WTC11 (cell line): ENCODE results near the gene ARHGEF18. TPM values are rescaled to one million over a fixed set of nuclear protein-coding genes. Genes with fewer than 3 reads are reported as not detected.

ENCODE experiments used
- ATAC-seq: fragments of 200-7000 bp; cut with Tn5 transposase; 2 replicates; pipeline ENCODE4 v1.10.0; 2021; ENCODE audit warnings: mild to moderate bottlenecking, moderate library complexity
- CTCF ChIA-PET: fragments of 300-600 bp; sonication (Branson Sonifier 250); formaldehyde crosslinking; loops from one replicate; lab custom pipeline; 2021; ENCODE audit warnings: antibody characterized with exemption; lab: Charles Lee
- POLR2A ChIA-PET: fragments of 350-600 bp; sonication (Branson Sonifier 250); formaldehyde crosslinking; loops from one replicate; lab custom pipeline; 2021; ENCODE audit warnings: antibody characterized with exemption; lab: Charles Lee
- DNase-seq: peaks from one replicate; pipeline ENCODE4 v3.0.0; 2021; ENCODE audit warnings: low spot score
- H3K27ac Mint-ChIP-seq: 2 replicates; pipeline ENCODE4 v1.8.0; 2021; ENCODE audit warnings: mixed read lengths
- H3K27me3 Mint-ChIP-seq: 2 replicates; pipeline ENCODE4 v1.8.0; 2021; ENCODE audit warnings: low read depth, mild to moderate bottlenecking, moderate library complexity, mixed read lengths
- H3K36me3 Mint-ChIP-seq: 2 replicates; pipeline ENCODE4 v1.8.0; 2021; ENCODE audit warnings: mixed read lengths
- H3K4me1 Mint-ChIP-seq: 2 replicates; pipeline ENCODE4 v1.8.0; 2022; ENCODE audit warnings: mixed read lengths
- H3K4me3 Mint-ChIP-seq: 2 replicates; pipeline ENCODE4 v1.8.0; 2021; ENCODE audit warnings: mild to moderate bottlenecking, moderate library complexity, mixed read lengths
- H3K9me3 Mint-ChIP-seq: 2 replicates; pipeline ENCODE4 v1.8.0; 2021; ENCODE audit warnings: mixed read lengths
- AFF4 ChIP-seq: sonication (generic); formaldehyde crosslinking; IDR thresholded peaks from 2 replicates; pipeline ENCODE4 v1.8.1; 2023; ENCODE audit warnings: mild to moderate bottlenecking, missing genetic modification reagents, borderline replicate concordance
- CBFB ChIP-seq: sonication (generic); formaldehyde crosslinking; IDR thresholded peaks from 2 replicates; pipeline ENCODE4 v1.8.1; 2022; ENCODE audit warnings: mild to moderate bottlenecking, low read depth, missing genetic modification reagents
- FOXP1 ChIP-seq: sonication (generic); formaldehyde crosslinking; IDR thresholded peaks from 2 replicates; pipeline ENCODE4 v1.8.0; 2022; ENCODE audit warnings: missing genetic modification reagents, mild to moderate bottlenecking, moderate library complexity, borderline replicate concordance
- FOXP4 ChIP-seq: sonication (generic); formaldehyde crosslinking; IDR thresholded peaks from 2 replicates; pipeline ENCODE4 v1.8.0; 2022; ENCODE audit warnings: mild to moderate bottlenecking, missing genetic modification reagents
- MLX ChIP-seq: sonication (generic); formaldehyde crosslinking; IDR thresholded peaks from 2 replicates; pipeline ENCODE4 v1.8.1; 2023; ENCODE audit warnings: mild to moderate bottlenecking, missing genetic modification reagents, moderate library complexity
- NFYB ChIP-seq: sonication (generic); formaldehyde crosslinking; conservative IDR thresholded peaks from 2 replicates; pipeline ENCODE4 v1.8.0; 2022; ENCODE audit warnings: low read depth, missing genetic modification reagents
- NR3C1 ChIP-seq: sonication (generic); formaldehyde crosslinking; conservative IDR thresholded peaks from 2 replicates; pipeline ENCODE4 v1.8.1; 2023; ENCODE audit warnings: low read depth, mild to moderate bottlenecking, missing genetic modification reagents
- TEAD1 ChIP-seq: sonication (generic); formaldehyde crosslinking; IDR thresholded peaks from 2 replicates; pipeline ENCODE4 v1.8.0; 2022; ENCODE audit warnings: mild to moderate bottlenecking, missing genetic modification reagents
- TEAD4 ChIP-seq: sonication (generic); formaldehyde crosslinking; IDR thresholded peaks from 2 replicates; pipeline ENCODE4 v1.8.0; 2022; ENCODE audit warnings: mild to moderate bottlenecking, missing genetic modification reagents
- TP53 ChIP-seq: sonication (generic); formaldehyde crosslinking; IDR thresholded peaks from 2 replicates; pipeline ENCODE4 v1.8.1; 2023; ENCODE audit warnings: mild to moderate bottlenecking, missing genetic modification reagents
- USF2 ChIP-seq: sonication (generic); formaldehyde crosslinking; IDR thresholded peaks from 2 replicates; pipeline ENCODE4 v1.8.1; 2023; ENCODE audit warnings: mild to moderate bottlenecking, missing genetic modification reagents, moderate library complexity
- ZNF263 ChIP-seq: sonication (generic); formaldehyde crosslinking; IDR thresholded peaks from 2 replicates; pipeline ENCODE4 v1.8.1; 2022; ENCODE audit warnings: low read depth, mild to moderate bottlenecking, moderate library complexity, missing genetic modification reagents
- ZSCAN18 ChIP-seq: fragments of 250-450 bp; sonication (Bioruptor Pico); IDR thresholded peaks from 2 replicates; pipeline ENCODE4 v2.1.2; 2022; ENCODE audit warnings: mild to moderate bottlenecking, moderate library complexity
- total RNA-seq: library from RNA; stranded (reverse); gene quantifications from 3 replicates; pipeline ENCODE4 v1.2.3, GENCODE V29; 2021
- TF ChIP-seq, protein P1 (sequence below): sonication (generic); formaldehyde crosslinking; IDR thresholded peaks from 2 replicates; pipeline ENCODE4 v1.8.0; 2022; ENCODE audit warnings: mild to moderate bottlenecking, missing genetic modification reagents
- TF ChIP-seq, protein P2 (sequence below): sonication (generic); formaldehyde crosslinking; conservative IDR thresholded peaks from 2 replicates; pipeline ENCODE4 v1.8.1; 2022; ENCODE audit warnings: mild to moderate bottlenecking, missing genetic modification reagents

The ARHGEF18 gene
- total RNA-seq, 1 experiment from 2014 or later: 56.1 TPM

DNA sequence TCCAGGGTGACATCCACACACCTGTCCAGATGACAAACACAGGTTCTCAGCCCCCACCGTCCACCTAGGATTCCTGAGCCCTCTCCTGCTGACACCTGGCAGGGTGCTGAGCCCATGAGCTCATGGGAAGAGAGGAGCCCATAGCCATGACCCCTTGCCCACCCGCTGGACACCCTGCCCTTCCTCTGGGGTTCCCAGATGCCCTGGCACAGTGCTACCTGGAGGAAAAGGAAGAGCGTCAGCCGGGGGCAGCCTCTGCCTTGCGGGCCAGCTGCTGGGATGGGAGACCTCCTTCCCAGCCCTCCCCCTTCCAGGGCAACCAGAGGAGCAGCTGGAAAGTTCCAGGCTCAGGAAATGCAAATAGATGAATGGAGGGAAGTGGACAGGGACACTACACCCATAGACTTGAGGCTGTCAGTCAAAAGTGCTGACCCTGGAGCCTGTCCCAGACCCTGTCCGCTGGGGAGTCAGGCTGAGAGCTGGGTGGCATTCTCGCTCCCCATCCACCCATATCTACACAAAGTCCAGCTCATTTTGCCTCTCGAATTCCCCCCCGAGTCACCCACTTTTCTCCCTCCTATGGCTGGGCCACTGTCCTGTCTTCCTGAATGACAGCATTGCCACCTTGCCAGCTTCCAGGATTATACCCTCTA, 12.3 kb upstream of the ARHGEF18 start:
- 0 out of 2 replicates have a peak, but pooled peaks cover 4% of the 10 kb centered on the region for H3K9me3 Mint-ChIP-seq
- POLR2A ChIA-PET: no interaction called here

More for the DNA sequence above, 12.3 kb upstream of the ARHGEF18 start:
- Mint-ChIP-seq H3K27me3 (no peaks in the 10 kb centered on the region; the same call in 1 of the 2 replicates), H3K4me1 (no peaks in the 10 kb centered on the region)
- ATAC-seq: no peak
- TF ChIP-seq ZNF263 (CRISPR knock-in tag): no peak
- no peak for TF ChIP-seq TEAD1
- TF ChIP-seq TP53 (CRISPR knock-in tag): no peak
- TF ChIP-seq CBFB (CRISPR knock-in tag): no peak
- TF ChIP-seq USF2 (CRISPR knock-in tag): no peak
- TF ChIP-seq, protein P1, sequence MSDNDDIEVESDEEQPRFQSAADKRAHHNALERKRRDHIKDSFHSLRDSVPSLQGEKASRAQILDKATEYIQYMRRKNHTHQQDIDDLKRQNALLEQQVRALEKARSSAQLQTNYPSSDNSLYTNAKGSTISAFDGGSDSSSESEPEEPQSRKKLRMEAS (CRISPR knock-in tag): no peak
- no peak for TF ChIP-seq TEAD4
- TF ChIP-seq NR3C1 (CRISPR knock-in tag): no peak
- no peak for TF ChIP-seq NFYB
- TF ChIP-seq FOXP4 (CRISPR knock-in tag): no peak
- TF ChIP-seq FOXP1 (CRISPR knock-in tag): no peak
- TF ChIP-seq MLX (CRISPR knock-in tag): no peak
- no peak for TF ChIP-seq ZSCAN18 (CRISPR knock-in tag)
- no peak for TF ChIP-seq AFF4 (CRISPR knock-in tag)
- TF ChIP-seq, protein P2, sequence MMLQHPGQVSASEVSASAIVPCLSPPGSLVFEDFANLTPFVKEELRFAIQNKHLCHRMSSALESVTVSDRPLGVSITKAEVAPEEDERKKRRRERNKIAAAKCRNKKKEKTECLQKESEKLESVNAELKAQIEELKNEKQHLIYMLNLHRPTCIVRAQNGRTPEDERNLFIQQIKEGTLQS: no peak
- TF ChIP-seq, all 79 proteins: peak for 0
- DNase-seq: no peak
- Mint-ChIP-seq H3K4me3 (no peak overlapping the region), H3K27ac (no peak overlapping the region), H3K36me3 (no peaks in the 10 kb centered on the region)
- CTCF ChIA-PET: interaction anchor here (1.1 to 1.6 kb wide), 2 partner anchors 10 to 232 kb away, joined by 3 to 9 read pairs; no protein-coding TSS in a partner anchor
